ENCODE measurements around the gene ZSCAN5B. TPM values are rescaled to one million over a fixed set of nuclear protein-coding genes. Genes with fewer than 3 reads are reported as not detected.
"Not testable (repeated sequence)": the region's sequence is repeated elsewhere in the genome, so short reads cannot be mapped to it uniquely, and the experiment has no call there.

Gene ZSCAN5B
- total RNA-seq, 1 experiment from 2014 or later = not detected

DNA sequence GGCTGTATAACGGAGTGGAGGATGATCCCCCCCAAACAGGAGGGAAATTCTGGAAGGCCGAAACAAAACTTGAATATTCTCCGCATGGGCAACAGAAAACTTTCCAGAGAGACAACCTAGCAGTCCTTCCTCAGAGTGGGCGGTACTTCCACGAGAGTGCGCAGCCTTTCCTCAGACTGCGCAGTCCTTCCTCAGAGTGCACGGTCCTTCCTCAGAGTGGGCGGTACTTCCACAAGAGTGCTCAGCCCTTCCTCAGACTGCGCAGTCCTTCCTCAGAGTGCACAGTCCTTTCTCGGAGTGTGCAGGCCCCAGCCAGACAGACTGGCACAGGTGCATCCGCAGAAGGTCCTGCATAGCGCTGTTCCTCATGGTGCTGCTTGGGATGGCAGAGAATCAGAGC is 34.5 kb downstream of the ZSCAN5B start:
- no peak for DNase-seq (ENCODE audit: low read depth in 1 of 2, low spot score in 2 of 2)
- Histone ChIP-seq H3K4me3 (no peak overlapping the region), H3K27me3 (replicated peaks) (no peaks in the 10 kb centered on the region), H3K27ac (no peak overlapping the region), H3K9me3 (replicated peaks) (no peaks in the 10 kb centered on the region), H3K4me1 (replicated peaks) (no peaks in the 10 kb centered on the region), H3K36me3 (peaks cover 13% of the 10 kb centered on the region)

DNA sequence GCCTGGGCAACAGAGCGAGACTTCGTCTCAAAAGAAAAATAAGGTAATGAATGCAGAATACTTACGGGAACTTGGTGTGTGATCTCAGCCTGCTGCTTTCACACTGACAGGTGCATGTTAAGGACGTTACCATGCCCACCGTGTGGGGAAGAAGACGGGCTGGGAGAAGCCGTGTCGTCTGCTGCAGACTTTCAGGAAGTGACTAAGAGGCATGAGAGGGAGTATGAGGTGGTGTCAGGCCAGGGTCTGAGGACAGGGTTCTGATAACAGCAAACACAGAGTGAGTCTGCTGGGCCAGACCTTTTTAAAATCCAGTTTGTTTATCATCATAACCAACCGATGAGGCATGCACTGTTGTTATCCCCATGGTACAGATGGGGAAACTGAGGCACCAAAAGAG is 35.3 kb downstream of the ZSCAN5B start:
- H3K9me3 ChIP-seq (replicated peaks) = no peaks in the 10 kb centered on the region
- no peak overlapping the region for H3K4me3 ChIP-seq
- DNase-seq (ENCODE audit: low read depth in 1 of 2, low spot score in 2 of 2) = no peak
- no peaks in the 10 kb centered on the region for H3K4me1 ChIP-seq (replicated peaks)
- H3K36me3 ChIP-seq = peaks cover 13% of the 10 kb centered on the region
- H3K27ac ChIP-seq = no peak overlapping the region
- no peaks in the 10 kb centered on the region for H3K27me3 ChIP-seq (replicated peaks)

- Histone ChIP-seq H3K27ac (no peak overlapping the region), H3K4me3 (no peak overlapping the region), H3K4me1 (replicated peaks) (no peaks in the 10 kb centered on the region), H3K27me3 (replicated peaks) (no peaks in the 10 kb centered on the region), H3K36me3 (peaks cover 13% of the 10 kb centered on the region), H3K9me3 (replicated peaks) (no peaks in the 10 kb centered on the region)
- no peak for DNase-seq (ENCODE audit: low read depth in 1 of 2, low spot score in 2 of 2)
These were observed 36.0 kb downstream of the ZSCAN5B start for GRCh38 chr19:56161534-56161933.

DNA sequence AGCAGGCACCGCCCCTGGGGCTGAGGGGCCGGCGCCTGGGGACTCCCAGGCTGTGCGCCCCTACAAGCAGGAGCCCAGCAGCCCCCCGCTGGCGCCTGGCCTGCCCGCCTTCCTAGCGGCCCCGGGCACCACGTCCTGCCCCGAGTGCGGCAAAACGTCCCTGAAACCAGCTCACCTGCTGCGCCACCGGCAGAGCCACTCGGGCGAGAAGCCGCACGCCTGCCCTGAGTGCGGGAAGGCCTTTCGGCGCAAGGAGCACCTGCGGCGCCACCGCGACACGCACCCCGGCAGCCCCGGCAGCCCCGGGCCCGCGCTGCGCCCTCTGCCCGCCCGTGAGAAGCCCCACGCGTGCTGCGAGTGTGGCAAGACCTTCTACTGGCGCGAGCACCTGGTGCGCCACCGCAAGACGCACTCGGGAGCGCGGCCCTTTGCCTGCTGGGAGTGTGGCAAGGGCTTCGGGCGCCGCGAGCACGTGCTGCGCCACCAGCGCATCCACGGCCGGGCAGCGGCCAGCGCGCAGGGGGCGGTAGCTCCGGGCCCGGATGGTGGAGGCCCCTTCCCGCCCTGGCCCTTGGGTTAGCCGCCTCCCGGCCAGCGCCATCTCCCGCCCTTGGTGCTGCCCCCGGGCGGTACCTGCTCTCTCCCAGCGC is 37.8 kb downstream of the ZSCAN5B start:
- no peak overlapping the region for H3K27ac ChIP-seq
- H3K9me3 ChIP-seq (replicated peaks) = no peaks in the 10 kb centered on the region

DNA sequence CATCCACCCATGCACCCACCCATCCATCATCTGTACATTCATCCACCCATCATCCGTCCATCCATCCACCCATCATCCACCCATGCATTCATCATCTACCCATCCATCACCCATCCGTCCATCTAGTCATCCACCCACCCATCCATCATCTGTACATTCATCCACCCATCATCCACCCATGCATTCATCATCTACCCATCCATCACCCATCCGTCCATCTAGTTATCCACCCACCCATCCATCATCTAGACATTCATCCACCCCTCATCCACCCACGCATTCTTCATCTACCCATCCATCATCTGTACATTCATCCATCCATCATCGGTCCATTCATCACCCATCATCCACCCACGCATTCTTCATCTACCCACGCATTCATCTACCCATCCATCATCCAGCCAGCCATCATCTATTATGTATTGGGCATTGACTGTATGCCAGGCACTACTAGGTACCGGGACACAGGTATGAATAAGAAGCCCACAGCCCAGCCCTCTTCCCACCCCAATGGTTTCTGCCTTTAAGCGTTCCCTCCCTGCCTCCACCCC is 38.5 kb downstream of the ZSCAN5B start:
- no peaks in the 10 kb centered on the region for H3K4me1 ChIP-seq (replicated peaks)
- no peak overlapping the region for H3K4me3 ChIP-seq
- peaks cover 21% of the 10 kb centered on the region for H3K36me3 ChIP-seq
- no peak for DNase-seq (ENCODE audit: low read depth in 1 of 2, low spot score in 2 of 2)
- no peaks in the 10 kb centered on the region for H3K27me3 ChIP-seq (replicated peaks)
- no peaks in the 10 kb centered on the region for H3K9me3 ChIP-seq (replicated peaks)
- H3K27ac ChIP-seq = no peak overlapping the region

More for the DNA sequence above, 37.8 kb downstream of the ZSCAN5B start:
- Histone ChIP-seq H3K27me3 (replicated peaks) (no peaks in the 10 kb centered on the region), H3K4me1 (replicated peaks) (no peaks in the 10 kb centered on the region), H3K4me3 (no peak overlapping the region), H3K36me3 (peaks cover 21% of the 10 kb centered on the region)
- no peak for DNase-seq (ENCODE audit: low read depth in 1 of 2, low spot score in 2 of 2)

- H3K27me3 ChIP-seq (replicated peaks) = no peaks in the 10 kb centered on the region
- no peak overlapping the region for H3K27ac ChIP-seq
- no peaks in the 10 kb centered on the region for H3K9me3 ChIP-seq (replicated peaks)
- H3K36me3 ChIP-seq = peaks cover 21% of the 10 kb centered on the region
- H3K4me1 ChIP-seq (replicated peaks) = no peaks in the 10 kb centered on the region
- DNase-seq (ENCODE audit: low read depth in 1 of 2, low spot score in 2 of 2) = no peak
- H3K4me3 ChIP-seq = no peak overlapping the region
These were observed 39.3 kb downstream of the ZSCAN5B start for GRCh38 chr19:56158170-56158757.

GRCh38 chr19:56156768-56157167 is 40.8 kb downstream of the ZSCAN5B start:
- Histone ChIP-seq H3K4me1 (replicated peaks) (no peaks in the 10 kb centered on the region), H3K9me3 (replicated peaks) (no peaks in the 10 kb centered on the region), H3K27me3 (replicated peaks) (no peaks in the 10 kb centered on the region), H3K27ac (no peak overlapping the region), H3K4me3 (no peak overlapping the region), H3K36me3 (peaks cover 21% of the 10 kb centered on the region)
- DNase-seq (ENCODE audit: low read depth in 1 of 2, low spot score in 2 of 2) = no peak

GRCh38 chr19:56155124-56155687 is 42.4 kb downstream of the ZSCAN5B start:
- Histone ChIP-seq H3K36me3 (peaks cover 19% of the 10 kb centered on the region), H3K9me3 (replicated peaks) (no peaks in the 10 kb centered on the region), H3K27me3 (replicated peaks) (no peaks in the 10 kb centered on the region), H3K4me3 (no peak overlapping the region), H3K27ac (no peak overlapping the region), H3K4me1 (replicated peaks) (no peaks in the 10 kb centered on the region)
- no peak for DNase-seq (ENCODE audit: low read depth in 1 of 2, low spot score in 2 of 2)

DNA sequence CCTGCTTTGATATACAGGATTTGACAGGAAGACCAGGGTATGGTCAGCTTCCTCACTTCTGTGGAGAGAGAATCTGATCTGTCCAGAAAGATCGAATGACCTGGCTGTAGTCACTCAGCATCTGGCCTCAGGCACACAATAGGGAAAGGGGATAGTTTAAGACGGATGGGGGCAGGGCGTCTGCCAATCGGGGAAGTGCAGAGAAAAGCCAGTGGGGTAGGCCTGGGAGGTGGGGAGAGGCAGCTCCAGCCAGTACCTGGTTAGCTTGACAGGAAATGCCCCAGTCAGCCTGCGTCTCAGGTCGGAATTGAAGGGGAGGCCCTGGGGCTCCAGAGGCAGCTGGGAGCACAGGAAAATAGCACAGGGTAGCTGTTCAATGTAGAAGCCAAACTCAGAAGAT is 44.1 kb downstream of the ZSCAN5B start:
- Histone ChIP-seq H3K27me3 (replicated peaks) (no peaks in the 10 kb centered on the region), H3K4me1 (replicated peaks) (no peaks in the 10 kb centered on the region), H3K36me3 (peaks cover 19% of the 10 kb centered on the region), H3K27ac (no peak overlapping the region), H3K9me3 (replicated peaks) (no peaks in the 10 kb centered on the region; the same call in 1 of the 2 replicates), H3K4me3 (no peak overlapping the region)
- DNase-seq (ENCODE audit: low read depth in 1 of 2, low spot score in 2 of 2) = no peak

- H3K4me3 ChIP-seq = no peak overlapping the region
- no peak for DNase-seq (ENCODE audit: low read depth in 1 of 2, low spot score in 2 of 2)
- no peaks in the 10 kb centered on the region for H3K4me1 ChIP-seq (replicated peaks)
- H3K9me3 ChIP-seq (replicated peaks) = no peaks in the 10 kb centered on the region; the same call in 1 of the 2 replicates
- no peak overlapping the region for H3K27ac ChIP-seq
- H3K27me3 ChIP-seq (replicated peaks) = no peaks in the 10 kb centered on the region
- H3K36me3 ChIP-seq = peaks cover 24% of the 10 kb centered on the region
These were observed 44.9 kb downstream of the ZSCAN5B start for GRCh38 chr19:56152644-56153043.

DNA sequence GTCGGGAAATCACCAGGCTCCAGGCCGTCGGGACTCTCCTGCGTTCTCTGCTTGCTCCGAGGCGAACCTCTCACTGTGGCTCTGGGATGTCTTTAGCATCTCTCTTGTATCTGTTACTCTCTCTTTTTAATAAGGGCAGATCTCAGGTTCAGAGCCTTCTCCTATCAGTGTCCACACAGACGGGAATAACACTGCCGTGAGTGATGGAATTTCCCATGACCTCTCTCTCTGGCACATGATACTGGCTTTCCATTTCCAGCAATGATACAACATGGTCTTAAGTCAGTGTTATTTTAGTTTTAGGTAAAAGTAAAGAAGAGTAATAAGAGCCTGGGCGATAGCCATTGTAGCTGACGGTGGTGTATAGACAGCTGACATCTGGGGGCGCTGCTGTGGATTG is 47.2 kb downstream of the ZSCAN5B start:
- no peak for DNase-seq (ENCODE audit: low read depth in 1 of 2, low spot score in 2 of 2)
- Histone ChIP-seq H3K27me3 (replicated peaks) (no peaks in the 10 kb centered on the region), H3K9me3 (replicated peaks) (no peaks in the 10 kb centered on the region; the same call in 1 of the 2 replicates), H3K4me3 (no peak overlapping the region), H3K27ac (no peak overlapping the region), H3K36me3 (peaks cover 35% of the 10 kb centered on the region), H3K4me1 (replicated peaks) (no peaks in the 10 kb centered on the region)

DNA sequence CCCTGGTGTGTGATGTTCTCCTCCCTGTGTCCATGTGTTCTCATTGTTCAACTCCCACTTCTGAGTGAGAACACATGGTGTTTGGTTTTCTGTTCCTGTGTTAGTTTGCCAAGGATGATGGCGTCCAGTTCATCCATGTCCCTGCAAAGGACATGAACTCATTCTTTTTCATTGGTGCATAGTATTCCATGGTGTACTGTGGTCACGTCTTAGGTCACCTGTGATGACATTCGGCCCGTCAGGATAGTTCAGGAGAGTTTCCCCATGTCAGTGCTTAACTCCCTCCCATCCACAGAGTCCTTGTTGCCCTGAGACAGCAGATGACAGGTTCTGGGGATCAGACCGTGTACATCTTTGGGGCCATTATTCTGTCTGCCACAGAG is 47.9 kb downstream of the ZSCAN5B start:
- no peaks in the 10 kb centered on the region for H3K27me3 ChIP-seq (replicated peaks)
- H3K4me3 ChIP-seq = no peak overlapping the region
- no peaks in the 10 kb centered on the region; the same call in 1 of the 2 replicates for H3K9me3 ChIP-seq (replicated peaks)
- no peaks in the 10 kb centered on the region for H3K4me1 ChIP-seq (replicated peaks)
- peaks cover 29% of the 10 kb centered on the region for H3K36me3 ChIP-seq
- no peak overlapping the region for H3K27ac ChIP-seq
- DNase-seq (ENCODE audit: low read depth in 1 of 2, low spot score in 2 of 2) = no peak

GRCh38 chr19:56148955-56149655 is 48.5 kb downstream of the ZSCAN5B start:
- not testable (repeated sequence) for H3K4me3 ChIP-seq; H3K9me3 ChIP-seq (replicated peaks); H3K27ac ChIP-seq; DNase-seq (ENCODE audit: low read depth in 1 of 2, low spot score in 2 of 2); H3K27me3 ChIP-seq (replicated peaks); H3K4me1 ChIP-seq (replicated peaks)
- H3K36me3 ChIP-seq = peaks cover 29% of the 10 kb centered on the region

GRCh38 chr19:56148096-56148495 is 49.5 kb downstream of the ZSCAN5B start:
- DNase-seq (ENCODE audit: low read depth in 1 of 2, low spot score in 2 of 2) = no peak
- no peak overlapping the region for H3K4me3 ChIP-seq
- no peaks in the 10 kb centered on the region for H3K4me1 ChIP-seq (replicated peaks)
- no peaks in the 10 kb centered on the region for H3K27me3 ChIP-seq (replicated peaks)
- H3K27ac ChIP-seq = no peak overlapping the region
- peaks cover 29% of the 10 kb centered on the region for H3K36me3 ChIP-seq
- no peaks in the 10 kb centered on the region; the same call in 1 of the 2 replicates for H3K9me3 ChIP-seq (replicated peaks)

Measured in SJSA1 (cell line).